ENCODE data around the gene SNX6. TPM values are rescaled to one million over a fixed set of nuclear protein-coding genes. Genes with fewer than 3 reads are reported as not detected.
"Not testable (repeated sequence)": the region's sequence is repeated elsewhere in the genome, so short reads cannot be mapped to it uniquely, and the experiment has no call there.

The SNX6 gene
- total and polyA plus RNA-seq, 4 donors, result 40.9 to 102 (median 74.0) TPM

- Histone ChIP-seq H3K9me3 (ENCODE audit: control insufficient read depth, low read length) (no peaks in the 10 kb centered on the region), H3K27ac (ENCODE audit: low read depth in 1 of 2, low read length in 2 of 2) (no peak overlapping the region), H3K27me3 (ENCODE audit: control insufficient read depth in 1 of 2, insufficient read depth in 2 of 2, low read length in 1 of 2) (no peaks in the 10 kb centered on the region), H3K36me3 (ENCODE audit: control insufficient read depth in 1 of 2, insufficient read depth in 2 of 2, low read length in 1 of 2) (peaks cover 0 to 2% of the 10 kb centered on the region in 2 donors), H3K4me1 (ENCODE audit: control insufficient read depth in 1 of 2, insufficient read depth in 2 of 2, low read length in 2 of 2) (no peaks in the 10 kb centered on the region), H3K4me3 (ENCODE audit: low read length in 2 of 2) (no peak overlapping the region)
- DNase-seq (peak in 1 of 2 donors; percentile 56), ATAC-seq (ENCODE audit: low FRiP score) (no peak)
- intact Hi-C loops (cut with DNase I), result no loop called here
- 93 to 94% methylated on average over 13 of the region's 13 CpGs for WGBS, 2 donors
Measured at GRCh38 chr14:34568803-34569202, 61.1 kb downstream of the SNX6 start.

GRCh38 chr14:34562776-34563150, 67.2 kb downstream of the SNX6 start:
- Histone ChIP-seq H3K36me3 (ENCODE audit: control insufficient read depth in 1 of 2, insufficient read depth in 2 of 2, low read length in 1 of 2) (no peaks in the 10 kb centered on the region), H3K4me1 (ENCODE audit: control insufficient read depth in 1 of 2, insufficient read depth in 2 of 2, low read length in 2 of 2) (no peaks in the 10 kb centered on the region), H3K27ac (ENCODE audit: low read depth in 1 of 2, low read length in 2 of 2) (no peak overlapping the region), H3K27me3 (ENCODE audit: control insufficient read depth in 1 of 2, insufficient read depth in 2 of 2, low read length in 1 of 2) (no peaks in the 10 kb centered on the region), H3K9me3 (ENCODE audit: control insufficient read depth, low read length) (no peaks in the 10 kb centered on the region), H3K4me3 (ENCODE audit: low read length in 2 of 2) (no peak overlapping the region)
- WGBS, 2 donors, result 83 to 91% methylated on average over 8 of the region's 8 CpGs
- intact Hi-C loops (cut with DNase I), result no loop called here
- DNase-seq, result peak in 1 of 2 donors; percentile 32
- ATAC-seq (ENCODE audit: low FRiP score), result no peak

GRCh38 chr14:34562037-34562775, 67.7 kb downstream of the SNX6 start:
- H3K4me1 ChIP-seq (ENCODE audit: control insufficient read depth in 1 of 2, insufficient read depth in 2 of 2, low read length in 2 of 2); DNase-seq; H3K9me3 ChIP-seq (ENCODE audit: control insufficient read depth, low read length); H3K4me3 ChIP-seq (ENCODE audit: low read length in 2 of 2); H3K27me3 ChIP-seq (ENCODE audit: control insufficient read depth in 1 of 2, insufficient read depth in 2 of 2, low read length in 1 of 2); H3K36me3 ChIP-seq (ENCODE audit: control insufficient read depth in 1 of 2, insufficient read depth in 2 of 2, low read length in 1 of 2); ATAC-seq (ENCODE audit: low FRiP score); H3K27ac ChIP-seq (ENCODE audit: low read depth in 1 of 2, low read length in 2 of 2); intact Hi-C loops (cut with DNase I): not testable (repeated sequence)
- WGBS, 2 donors, result 89 to 95% methylated on average over 6 to 7 of the region's 8 CpGs

GRCh38 chr14:34556498-34556829, 73.5 kb downstream of the SNX6 start:
- WGBS, 2 donors, result no CpG with 5 or more reads among the region's 35 CpGs
- H3K27me3 ChIP-seq (ENCODE audit: control insufficient read depth in 1 of 2, insufficient read depth in 2 of 2, low read length in 1 of 2); H3K4me3 ChIP-seq (ENCODE audit: low read length in 2 of 2); H3K9me3 ChIP-seq (ENCODE audit: control insufficient read depth, low read length); H3K36me3 ChIP-seq (ENCODE audit: control insufficient read depth in 1 of 2, insufficient read depth in 2 of 2, low read length in 1 of 2); H3K4me1 ChIP-seq (ENCODE audit: control insufficient read depth in 1 of 2, insufficient read depth in 2 of 2, low read length in 2 of 2); intact Hi-C loops (cut with DNase I); H3K27ac ChIP-seq (ENCODE audit: low read depth in 1 of 2, low read length in 2 of 2); DNase-seq: not testable (repeated sequence)
- peak; percentile 97 for ATAC-seq (ENCODE audit: low FRiP score)

GRCh38 chr14:34555583-34556497, 74.1 kb downstream of the SNX6 start:
- H3K27ac ChIP-seq (ENCODE audit: low read depth in 1 of 2, low read length in 2 of 2); DNase-seq; H3K36me3 ChIP-seq (ENCODE audit: control insufficient read depth in 1 of 2, insufficient read depth in 2 of 2, low read length in 1 of 2); H3K27me3 ChIP-seq (ENCODE audit: control insufficient read depth in 1 of 2, insufficient read depth in 2 of 2, low read length in 1 of 2); H3K9me3 ChIP-seq (ENCODE audit: control insufficient read depth, low read length); intact Hi-C loops (cut with DNase I); H3K4me1 ChIP-seq (ENCODE audit: control insufficient read depth in 1 of 2, insufficient read depth in 2 of 2, low read length in 2 of 2); H3K4me3 ChIP-seq (ENCODE audit: low read length in 2 of 2): not testable (repeated sequence)
- no CpG with 5 or more reads among the region's 49 CpGs for WGBS, 2 donors
- peak; percentile 92 for ATAC-seq (ENCODE audit: low FRiP score)

GRCh38 chr14:34554540-34555250, 75.3 kb downstream of the SNX6 start:
- no peaks in the 10 kb centered on the region for H3K27me3 ChIP-seq (ENCODE audit: control insufficient read depth in 1 of 2, insufficient read depth in 2 of 2, low read length in 1 of 2)
- no peaks in the 10 kb centered on the region for H3K36me3 ChIP-seq (ENCODE audit: control insufficient read depth in 1 of 2, insufficient read depth in 2 of 2, low read length in 1 of 2)
- WGBS, 2 donors, result 45 to 65% methylated on average over 9 of the region's 9 CpGs
- H3K4me1 ChIP-seq (ENCODE audit: control insufficient read depth in 1 of 2, insufficient read depth in 2 of 2, low read length in 2 of 2), result no peaks in the 10 kb centered on the region
- DNase-seq, result no peak
- H3K9me3 ChIP-seq (ENCODE audit: control insufficient read depth, low read length), result no peaks in the 10 kb centered on the region
- intact Hi-C loops (cut with DNase I), result no loop called here
- H3K27ac ChIP-seq (ENCODE audit: low read depth in 1 of 2, low read length in 2 of 2), result peak overlapping the region in 1 of 2 donors; percentile 83
- H3K4me3 ChIP-seq (ENCODE audit: low read length in 2 of 2), result no peak overlapping the region
- ATAC-seq (ENCODE audit: low FRiP score), result no peak

- H3K36me3 ChIP-seq (ENCODE audit: control insufficient read depth in 1 of 2, insufficient read depth in 2 of 2, low read length in 1 of 2); H3K27me3 ChIP-seq (ENCODE audit: control insufficient read depth in 1 of 2, insufficient read depth in 2 of 2, low read length in 1 of 2); DNase-seq; intact Hi-C loops (cut with DNase I); H3K4me1 ChIP-seq (ENCODE audit: control insufficient read depth in 1 of 2, insufficient read depth in 2 of 2, low read length in 2 of 2); ATAC-seq (ENCODE audit: low FRiP score); H3K9me3 ChIP-seq (ENCODE audit: control insufficient read depth, low read length); H3K27ac ChIP-seq (ENCODE audit: low read depth in 1 of 2, low read length in 2 of 2); H3K4me3 ChIP-seq (ENCODE audit: low read length in 2 of 2): not testable (repeated sequence)
- WGBS, 2 donors, result 90% methylated on average over 18 to 19 of the region's 19 CpGs
Measured at GRCh38 chr14:34549276-34549966, 80.5 kb downstream of the SNX6 start.

GRCh38 chr14:34548472-34548981, 81.4 kb downstream of the SNX6 start:
- Histone ChIP-seq H3K9me3 (ENCODE audit: control insufficient read depth, low read length) (no peaks in the 10 kb centered on the region), H3K27me3 (ENCODE audit: control insufficient read depth in 1 of 2, insufficient read depth in 2 of 2, low read length in 1 of 2) (no peaks in the 10 kb centered on the region), H3K27ac (ENCODE audit: low read depth in 1 of 2, low read length in 2 of 2) (no peak overlapping the region), H3K4me3 (ENCODE audit: low read length in 2 of 2) (no peak overlapping the region), H3K4me1 (ENCODE audit: control insufficient read depth in 1 of 2, insufficient read depth in 2 of 2, low read length in 2 of 2) (no peaks in the 10 kb centered on the region), H3K36me3 (ENCODE audit: control insufficient read depth in 1 of 2, insufficient read depth in 2 of 2, low read length in 1 of 2) (no peaks in the 10 kb centered on the region)
- intact Hi-C loops (cut with DNase I), result no loop called here
- ATAC-seq (ENCODE audit: low FRiP score), result no peak
- 85 to 91% methylated on average over 14 of the region's 14 CpGs for WGBS, 2 donors
- peak in 1 of 2 donors; percentile 42 for DNase-seq

All from aorta (tissue), 5 donors.